Thyroid gland (tissue), 4 donors: Measurements from ENCODE around the gene ATP6V0B. TPM values are rescaled to one million over a fixed set of nuclear protein-coding genes. Genes with fewer than 3 reads are reported as not detected.

ENCODE experiments used
- DNase-seq, 2 donors: peaks; one replicate each; pipeline ENCODE4 v3.0.0-alpha.2; 2019
- H3K27ac ChIP-seq, 3 donors: fragments of 200-600 bp; sonication (generic); 1 replicate in 2 of 3; 2 replicates in 1 of 3; pipeline ENCODE4 v1.5.1; 2016 to 2019; ENCODE audit warnings: mild to moderate bottlenecking in 1 of 3, moderate library complexity in 1 of 3
- H3K27me3 ChIP-seq: fragments of 200-600 bp; sonication (generic); one replicate; pipeline ENCODE4 v1.5.1; 2019
- H3K36me3 ChIP-seq, 2 donors: fragments of 200-600 bp; sonication (generic); one replicate each; pipeline ENCODE4 v1.5.1; 2016 to 2019
- H3K4me1 ChIP-seq, 2 donors: fragments of 200-600 bp; sonication (generic); one replicate each; pipeline ENCODE4 v1.5.1; 2017 to 2019
- H3K4me3 ChIP-seq, 3 donors: fragments of 200-600 bp; sonication (generic); replicated peaks in 1 of 3; 1 replicate in 2 of 3; 2 replicates in 1 of 3; pipeline ENCODE4 v1.5.1; 2016; ENCODE audit warnings: mild to moderate bottlenecking in 1 of 3
- H3K9me3 ChIP-seq: fragments of 200-600 bp; sonication (generic); one replicate; pipeline ENCODE4 v1.5.1; 2017
- POLR2A ChIP-seq, 2 donors: fragments of 450-650 bp; IDR thresholded peaks; one replicate each; pipeline ENCODE4 v1.6.1; 2017; ENCODE audit warnings: antibody characterized with exemption in 2 of 2, mild to moderate bottlenecking in 2 of 2, moderate library complexity in 1 of 2
- WGBS, 2 donors: methylation state at CpG; one replicate each; pipeline ENCODE4 v1.1.5; 2017; 5-methylcytosine and 5-hydroxymethylcytosine counted together
- intact Hi-C: fragments of 100-400 bp; cut with DNase I; formaldehyde crosslinking; loops from one replicate; pipeline ENCODE4 v1.15.1; 2023
- total RNA-seq, 4 donors: library from RNA; depleted of rRNA; stranded (reverse); fragments of >200 nt; gene quantifications; one replicate each; pipeline ENCODE4 v1.2.3, GENCODE V29; 2016
- TF ChIP-seq, protein P1 (sequence below), 6 experiments: fragments of 200-600 bp in 3 of 6; fragments of 450-650 bp in 3 of 6; sonication (generic) in 3 of 6; IDR thresholded peaks; one replicate each; pipeline ENCODE4 v1.5.1; 2016 to 2019; ENCODE audit warnings: antibody characterized with exemption in 6 of 6, mild to moderate bottlenecking in 2 of 6, inconsistent platforms in 1 of 6, moderate library complexity in 1 of 6

ATP6V0B gene
- total RNA-seq, 4 donors from 2014 or later, result 128 to 302 (median 216) TPM

DNA sequence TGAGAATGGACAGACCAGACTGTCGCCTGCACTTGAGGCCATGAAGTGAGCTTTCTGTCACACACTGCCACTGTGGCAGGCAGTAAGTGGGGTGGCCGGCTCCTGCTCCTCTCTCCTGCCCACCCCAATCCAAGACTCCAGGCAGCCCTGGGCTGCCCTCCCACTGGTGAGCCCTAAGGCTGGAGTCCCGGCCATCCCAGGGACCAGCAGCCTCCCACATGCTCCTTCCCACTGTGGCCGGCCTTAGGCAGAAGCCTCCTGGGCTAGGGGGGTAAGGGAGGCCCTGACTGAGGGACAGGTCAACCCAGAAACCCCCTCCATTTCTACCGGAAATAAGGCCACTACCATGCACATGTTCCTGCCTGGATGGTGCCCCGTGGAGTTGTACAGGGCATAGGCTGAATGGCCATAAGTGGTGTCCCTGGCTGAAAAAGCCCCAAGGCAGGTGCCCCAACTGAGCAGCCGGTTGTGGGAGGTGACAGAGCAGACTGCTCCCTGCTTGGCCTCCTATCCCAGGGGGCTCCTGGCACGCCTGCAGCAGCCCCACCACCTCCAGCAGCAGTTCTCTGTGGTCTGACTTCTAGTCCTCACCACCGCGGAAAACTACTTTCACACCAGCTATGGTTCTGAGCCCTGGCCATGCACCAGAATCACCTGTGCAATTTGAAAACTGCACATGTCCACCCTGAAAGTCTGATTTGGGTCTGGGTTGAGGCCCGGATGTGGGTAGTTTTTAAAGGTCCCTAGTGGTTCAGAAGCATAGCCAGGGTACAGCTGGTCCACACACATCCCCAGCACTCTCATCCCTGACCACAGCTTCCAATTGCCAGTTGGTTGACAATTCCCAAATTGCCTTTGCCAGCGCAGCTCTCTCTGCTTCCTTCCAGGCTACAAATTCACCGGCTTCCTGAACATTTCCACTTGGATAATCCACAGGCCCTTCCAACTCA, 42.8 kb upstream of the ATP6V0B start:
- H3K4me3 ChIP-seq, result no peak overlapping the region
- no peaks in the 10 kb centered on the region for H3K36me3 ChIP-seq
- TF ChIP-seq, protein P1, sequence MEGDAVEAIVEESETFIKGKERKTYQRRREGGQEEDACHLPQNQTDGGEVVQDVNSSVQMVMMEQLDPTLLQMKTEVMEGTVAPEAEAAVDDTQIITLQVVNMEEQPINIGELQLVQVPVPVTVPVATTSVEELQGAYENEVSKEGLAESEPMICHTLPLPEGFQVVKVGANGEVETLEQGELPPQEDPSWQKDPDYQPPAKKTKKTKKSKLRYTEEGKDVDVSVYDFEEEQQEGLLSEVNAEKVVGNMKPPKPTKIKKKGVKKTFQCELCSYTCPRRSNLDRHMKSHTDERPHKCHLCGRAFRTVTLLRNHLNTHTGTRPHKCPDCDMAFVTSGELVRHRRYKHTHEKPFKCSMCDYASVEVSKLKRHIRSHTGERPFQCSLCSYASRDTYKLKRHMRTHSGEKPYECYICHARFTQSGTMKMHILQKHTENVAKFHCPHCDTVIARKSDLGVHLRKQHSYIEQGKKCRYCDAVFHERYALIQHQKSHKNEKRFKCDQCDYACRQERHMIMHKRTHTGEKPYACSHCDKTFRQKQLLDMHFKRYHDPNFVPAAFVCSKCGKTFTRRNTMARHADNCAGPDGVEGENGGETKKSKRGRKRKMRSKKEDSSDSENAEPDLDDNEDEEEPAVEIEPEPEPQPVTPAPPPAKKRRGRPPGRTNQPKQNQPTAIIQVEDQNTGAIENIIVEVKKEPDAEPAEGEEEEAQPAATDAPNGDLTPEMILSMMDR (IDR thresholded peaks at IDR 0.05), result no peak
- TF ChIP-seq POLR2A (IDR thresholded peaks at IDR 0.05), result no peak
- WGBS, 2 donors, result 95 to 98% methylated on average over 6 to 12 of the region's 13 CpGs
- H3K9me3 ChIP-seq, result no peaks in the 10 kb centered on the region
- H3K4me1 ChIP-seq, result peaks cover 10 to 35% of the 10 kb centered on the region in 2 donors
- H3K27ac ChIP-seq, result no peak overlapping the region
- H3K27me3 ChIP-seq, result no peaks in the 10 kb centered on the region
- no peak for DNase-seq
- intact Hi-C loops, result loop anchor here (5.0 kb wide), 1 partner anchor 405 kb away; no protein-coding TSS in a partner anchor

GRCh38 chr1:43932786-43933385, 41.9 kb upstream of the ATP6V0B start:
- no peak overlapping the region for H3K27ac ChIP-seq
- H3K27me3 ChIP-seq, result no peaks in the 10 kb centered on the region
- intact Hi-C loops, result loop anchor here (5.0 kb wide), 1 partner anchor 406 kb away; no protein-coding TSS in a partner anchor
- WGBS, 2 donors, result 26 to 30% methylated on average over 8 of the region's 8 CpGs
- peaks cover 10 to 35% of the 10 kb centered on the region in 2 donors for H3K4me1 ChIP-seq
- H3K4me3 ChIP-seq, result peak overlapping the region in 1 of 3 donors; percentile 23
- no peak for DNase-seq
- no peaks in the 10 kb centered on the region for H3K36me3 ChIP-seq
- no peaks in the 10 kb centered on the region for H3K9me3 ChIP-seq
- TF ChIP-seq, protein P1 (IDR thresholded peaks at IDR 0.05), result no peak
- no peak for TF ChIP-seq POLR2A (IDR thresholded peaks at IDR 0.05)

DNA sequence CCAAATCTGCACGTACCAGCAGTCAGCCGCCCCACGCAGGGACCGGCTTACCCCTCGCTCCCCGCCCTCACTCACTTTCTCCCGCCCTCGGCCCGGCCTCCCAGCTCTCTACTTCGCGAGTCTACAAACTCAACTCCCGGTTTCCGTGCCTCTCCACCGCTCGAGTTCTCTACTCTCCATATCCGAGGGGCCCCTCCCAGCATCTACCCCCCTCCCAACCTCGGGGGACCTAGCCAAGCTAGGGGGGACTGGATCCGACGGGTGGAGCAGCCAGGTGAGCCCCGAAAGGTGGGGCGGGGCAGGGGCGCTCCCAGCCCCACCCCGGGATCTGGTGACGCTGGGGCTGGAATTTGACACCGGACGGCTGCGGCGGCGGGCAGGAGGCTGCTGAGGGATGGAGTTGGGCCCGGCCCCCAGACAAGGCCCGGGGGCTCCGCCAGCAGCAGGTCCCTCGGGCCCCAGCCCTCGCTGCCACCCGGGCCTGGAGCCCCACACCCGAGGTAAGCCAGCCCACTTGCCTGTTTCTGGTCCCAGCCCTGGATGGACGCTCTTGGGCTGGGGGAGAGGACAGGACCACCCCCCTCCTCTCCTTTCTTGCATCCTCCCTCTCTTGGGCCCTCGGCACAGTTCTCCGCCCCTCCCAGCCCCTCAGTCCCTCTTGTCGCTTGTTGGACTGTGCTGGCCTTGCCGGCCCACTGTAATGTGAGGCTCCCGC, 41.2 kb upstream of the ATP6V0B start, which contains the start of gene ARTN:
Gene ARTN, plus strand, starts transcription at position 416 of the 715 bp plus-strand sequence. CDS start 1,856 bp downstream, outside the sequence.
- DNase-seq, result peak; percentile 43 to 48
- H3K27ac ChIP-seq, result no peak within 1 kb of the TSS
- no peaks in the 10 kb centered on the region for H3K27me3 ChIP-seq
- H3K4me3 ChIP-seq, result peak within 1 kb of the TSS in 2 of 3 donors; percentile 23 to 24
- peaks cover 10 to 35% of the 10 kb centered on the region in 2 donors for H3K4me1 ChIP-seq
- no peaks in the 10 kb centered on the region for H3K36me3 ChIP-seq
- intact Hi-C loops, result loop anchor here (2.0 to 5.0 kb wide), 2 partner anchors 171 to 406 kb away; no protein-coding TSS in a partner anchor
- no peak for TF ChIP-seq POLR2A (IDR thresholded peaks at IDR 0.05)
- TF ChIP-seq, protein P1 (IDR thresholded peaks at IDR 0.05), result peak in 1 of 6 experiments; percentile 1
- H3K9me3 ChIP-seq, result no peaks in the 10 kb centered on the region
- 2 to 3% methylated on average over 20 to 22 of the region's 42 CpGs for WGBS, 2 donors

GRCh38 chr1:43934101-43934985, 40.4 kb upstream of the ATP6V0B start:
- Histone ChIP-seq H3K27me3 (no peaks in the 10 kb centered on the region), H3K36me3 (no peaks in the 10 kb centered on the region), H3K27ac (no peak overlapping the region), H3K4me1 (peaks cover 10 to 35% of the 10 kb centered on the region in 2 donors), H3K9me3 (no peaks in the 10 kb centered on the region), H3K4me3 (peak overlapping the region in 1 of 3 donors; percentile 23)
- WGBS, 2 donors, result 35 to 37% methylated on average over 10 of the region's 13 CpGs
- intact Hi-C loops, result loop anchor here (2.0 to 5.0 kb wide), 2 partner anchors 172 to 407 kb away; no protein-coding TSS in a partner anchor
- no peak for TF ChIP-seq POLR2A (IDR thresholded peaks at IDR 0.05)
- TF ChIP-seq, protein P1 (IDR thresholded peaks at IDR 0.05), result peak; percentile 72 to 81 (median 76)
- DNase-seq, result peak; percentile 52 to 53
